OCI-LY1 (cell line): ENCODE measurements around the gene NCAM1.

Experiments
- CTCF ChIP-seq: fragments of 200-600 bp; sonication (generic), shearing (Covaris generic); IDR thresholded peaks from 2 replicates; pipeline ENCODE4 v1.5.1; 2017; ENCODE audit warnings: mild to moderate bottlenecking, antibody characterized with exemption, low read length, moderate library complexity, mixed read lengths
- EZH2 ChIP-seq: fragments of 200-600 bp; sonication (generic), shearing (Covaris generic); IDR thresholded peaks from 2 replicates; pipeline ENCODE4 v1.8.0; 2017; ENCODE audit warnings: borderline replicate concordance, mixed run types, mild to moderate bottlenecking, antibody characterized with exemption, low read length, moderate library complexity, mixed read lengths

- no peak for TF ChIP-seq CTCF
- TF ChIP-seq EZH2: no peak
Measured at GRCh38 chr11:113314065-113314388, 352.8 kb downstream of the NCAM1 start.
